GM23338 (cell line): Measurements from ENCODE around the gene TMUB1. TPM values are rescaled to one million over a fixed set of nuclear protein-coding genes. Genes with fewer than 3 reads are reported as not detected.

Experiments used
- ATAC-seq: fragments of 200-7000 bp; cut with Tn5 transposase; 3 replicates; pipeline ENCODE4 v1.9.1; 2020
- DNase-seq: peaks from one replicate; pipeline ENCODE4 v3.0.0-alpha.2; 2015; ENCODE audit warnings: low spot score
- H2AFZ ChIP-seq: fragments of 200-600 bp; sonication (generic); 2 replicates; pipeline ENCODE4 v1.8.0; 2016; ENCODE audit warnings: antibody characterized with exemption, mild to moderate bottlenecking, moderate library complexity
- H3F3A ChIP-seq: fragments of 200-600 bp; sonication (generic); replicated peaks from 2 replicates; pipeline ENCODE4 v1.8.0; 2017; ENCODE audit warnings: antibody characterized with exemption, mixed run types, low read depth
- H3K27ac ChIP-seq: fragments of 200-600 bp; sonication (generic); 2 replicates; pipeline ENCODE4 v1.6.1; 2016; ENCODE audit warnings: low read depth
- H3K27me3 ChIP-seq: fragments of 200-600 bp; sonication (generic); 2 replicates; pipeline ENCODE4 v1.8.0; 2016; ENCODE audit warnings: mild to moderate bottlenecking, mixed run types, moderate library complexity; ENCODE audit not compliant: insufficient read depth
- H3K36me3 ChIP-seq: fragments of 200-600 bp; sonication (generic); 2 replicates; pipeline ENCODE4 v1.8.0; 2016; ENCODE audit warnings: mild to moderate bottlenecking; ENCODE audit not compliant: insufficient read depth
- H3K4me1 ChIP-seq: fragments of 200-600 bp; sonication (generic); 2 replicates; pipeline ENCODE4 v1.8.0; 2016; ENCODE audit warnings: mild to moderate bottlenecking, moderate library complexity; ENCODE audit not compliant: insufficient read depth
- H3K4me2 ChIP-seq: fragments of 200-600 bp; sonication (generic); 2 replicates; pipeline ENCODE4 v1.7.1; 2017; ENCODE audit warnings: mixed run types
- H3K4me3 ChIP-seq: fragments of 200-600 bp; sonication (generic); 2 replicates; pipeline ENCODE4 v1.6.1; 2016; ENCODE audit warnings: mixed run types
- H3K79me2 ChIP-seq: fragments of 200-600 bp; sonication (generic); replicated peaks from 2 replicates; pipeline ENCODE4 v1.8.0; 2017; ENCODE audit warnings: mild to moderate bottlenecking; ENCODE audit not compliant: insufficient read depth
- H3K9me2 ChIP-seq: fragments of 200-600 bp; sonication (generic); 2 replicates; pipeline ENCODE4 v1.8.0; 2017; ENCODE audit not compliant: insufficient read depth
- H4K20me1 ChIP-seq: fragments of 200-600 bp; sonication (generic); replicated peaks from 2 replicates; pipeline ENCODE4 v1.8.0; 2017; ENCODE audit warnings: mild to moderate bottlenecking; ENCODE audit not compliant: insufficient read depth
- H3K27ac Mint-ChIP-seq: 2 replicates; pipeline ENCODE4 v1.8.0; 2020; ENCODE audit warnings: inconsistent platforms, mild to moderate bottlenecking, moderate library complexity, mixed read lengths
- H3K27me3 Mint-ChIP-seq: 3 replicates; pipeline ENCODE4 v1.8.0; 2022; ENCODE audit warnings: low read depth, mild to moderate bottlenecking, moderate library complexity, mixed read lengths, inconsistent platforms; ENCODE audit not compliant: insufficient read depth, poor library complexity
- H3K36me3 Mint-ChIP-seq: 3 replicates; pipeline ENCODE4 v1.8.0; 2021; ENCODE audit warnings: low read depth, mild to moderate bottlenecking, inconsistent platforms, moderate library complexity, mixed read lengths
- H3K4me1 Mint-ChIP-seq: 3 replicates; pipeline ENCODE4 v1.8.0; 2020; ENCODE audit warnings: mild to moderate bottlenecking, inconsistent platforms, mixed read lengths
- H3K4me3 Mint-ChIP-seq: 3 replicates; pipeline ENCODE4 v1.8.0; 2021; ENCODE audit warnings: moderate library complexity, mild to moderate bottlenecking, inconsistent platforms, mixed read lengths
- H3K9me3 Mint-ChIP-seq: 3 replicates; pipeline ENCODE4 v1.8.0; 2020; ENCODE audit warnings: moderate library complexity, mild to moderate bottlenecking, inconsistent platforms, mixed read lengths
- CREB1 ChIP-seq: fragments of 250-450 bp; sonication (Bioruptor Pico); IDR thresholded peaks from 2 replicates; pipeline ENCODE4 v1.5.0; 2020; ENCODE audit warnings: low read depth, mild to moderate bottlenecking, moderate library complexity
- EZH2 ChIP-seq: fragments of 200-600 bp; sonication (generic); IDR thresholded peaks from one replicate; pipeline ENCODE4 v1.8.0; 2017; ENCODE audit warnings: antibody characterized with exemption, mild to moderate bottlenecking, low read depth; ENCODE audit not compliant: unreplicated experiment
- EZH2phosphoT487 ChIP-seq: fragments of 200-600 bp; sonication (generic); IDR thresholded peaks from one replicate; pipeline ENCODE4 v1.8.1; 2018; ENCODE audit warnings: antibody characterized with exemption; ENCODE audit not compliant: unreplicated experiment
- JUNB ChIP-seq: IDR thresholded peaks from one replicate; pipeline ENCODE4 v1.6.1; 2016; ENCODE audit warnings: antibody characterized with exemption; ENCODE audit not compliant: unreplicated experiment
- NANOG ChIP-seq: IDR thresholded peaks from 2 replicates; pipeline ENCODE4 v1.6.1; 2016; ENCODE audit warnings: antibody characterized with exemption, borderline replicate concordance
- POLR2AphosphoS5 ChIP-seq: IDR thresholded peaks from 2 replicates; pipeline ENCODE4 v1.6.1; 2016; ENCODE audit warnings: antibody characterized with exemption, low read depth
- STAT1 ChIP-seq: IDR thresholded peaks from one replicate; pipeline ENCODE4 v1.6.1; 2016; ENCODE audit warnings: antibody characterized with exemption; ENCODE audit not compliant: unreplicated experiment
- ZNF114 ChIP-seq: fragments of 250-450 bp; sonication (Bioruptor Pico); IDR thresholded peaks from 2 replicates; pipeline ENCODE4 v1.5.0; 2020; ENCODE audit warnings: mild to moderate bottlenecking, moderate library complexity
- ZNF331 ChIP-seq: fragments of 250-450 bp; sonication (Bioruptor Pico); IDR thresholded peaks from 2 replicates; pipeline ENCODE4 v1.5.0; 2020; ENCODE audit warnings: low read depth, mild to moderate bottlenecking, moderate library complexity
- polyA plus RNA-seq: library from polyadenylated mRNA; unstranded; fragments of >200 nt; fragmentation: Nextera tagmentation; extraction: Ambion mirVana; gene quantifications from 2 replicates; pipeline ENCODE4 v1.2.1, GENCODE V29; 2016
- total RNA-seq: library from RNA; depleted of rRNA; stranded (reverse); fragments of >200 nt; shearing (Covaris generic); gene quantifications from 2 replicates; pipeline ENCODE4 v1.2.3, GENCODE V29; 2014
- TF ChIP-seq, protein P1 (sequence below): IDR thresholded peaks from one replicate; pipeline ENCODE4 v1.6.1; 2018; ENCODE audit warnings: antibody characterized with exemption; ENCODE audit not compliant: unreplicated experiment
- TF ChIP-seq, protein P2 (sequence below): IDR thresholded peaks from 2 replicates; pipeline ENCODE4 v1.6.1; 2016; ENCODE audit warnings: antibody characterized with exemption
- TF ChIP-seq, protein P3 (sequence below), 2 experiments: fragments of 200-600 bp in 1 of 2; sonication (generic) in 1 of 2; conservative IDR thresholded peaks; 2 replicates each; pipeline versions ENCODE4 v1.5.1 to v1.6.1; 2016 to 2017; ENCODE audit warnings: antibody characterized with exemption in 2 of 2, low read depth in 2 of 2, mild to moderate bottlenecking in 2 of 2, moderate library complexity in 1 of 2

The TMUB1 gene
- total and polyA plus RNA-seq, 2 experiments from 2014 or later = 47.6 to 61.1 TPM

DNA sequence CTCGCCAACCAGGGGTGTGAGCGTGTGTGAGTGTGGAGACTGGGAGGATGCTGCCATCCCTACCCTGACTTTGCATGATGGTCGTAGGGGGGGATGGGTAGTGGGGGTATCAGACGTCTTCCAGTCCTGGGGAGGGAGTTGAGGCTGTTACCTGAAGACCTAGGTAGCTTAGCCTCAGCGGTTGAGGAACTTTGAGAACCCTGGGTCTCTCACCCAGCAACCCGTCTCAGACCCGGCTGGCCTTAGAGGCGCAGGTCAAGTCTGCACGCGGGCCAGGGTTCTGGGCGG lies 21.2 kb downstream of the TMUB1 start:
- Mint-ChIP-seq H3K9me3 (no peaks in the 10 kb centered on the region), H3K36me3 (peaks cover 18% of the 10 kb centered on the region), H3K4me1 (peaks cover 36% of the 10 kb centered on the region), H3K27me3 (peaks cover 37% of the 10 kb centered on the region), H3K27ac (no peak overlapping the region), H3K4me3 (peak overlapping the region; percentile 86)
- ATAC-seq (peak; percentile 23; the same call in 2 of the 3 replicates), DNase-seq (no peak)
- Histone ChIP-seq H3K79me2 (peaks cover 11% of the 10 kb centered on the region), H4K20me1 (no peaks in the 10 kb centered on the region; the same call in 1 of the 2 replicates), H3K4me1 (peaks cover 30% of the 10 kb centered on the region), H3K9me2 (no peaks in the 10 kb centered on the region), H3K27ac (no peak overlapping the region), H3K4me3 (peak overlapping the region; percentile 99), H2AFZ (no peak overlapping the region), H3K4me2 (peak overlapping the region; percentile 95), H3K36me3 (peaks cover 10% of the 10 kb centered on the region), H3F3A (peaks cover 10% of the 10 kb centered on the region), H3K27me3 (peaks cover 22% of the 10 kb centered on the region)
- no peak for TF ChIP-seq ZNF331
- peak; percentile 42; the same call in 1 of the 2 replicates for TF ChIP-seq POLR2AphosphoS5
- TF ChIP-seq JUNB = no peak
- TF ChIP-seq EZH2phosphoT487 = no peak
- TF ChIP-seq, protein P1, sequence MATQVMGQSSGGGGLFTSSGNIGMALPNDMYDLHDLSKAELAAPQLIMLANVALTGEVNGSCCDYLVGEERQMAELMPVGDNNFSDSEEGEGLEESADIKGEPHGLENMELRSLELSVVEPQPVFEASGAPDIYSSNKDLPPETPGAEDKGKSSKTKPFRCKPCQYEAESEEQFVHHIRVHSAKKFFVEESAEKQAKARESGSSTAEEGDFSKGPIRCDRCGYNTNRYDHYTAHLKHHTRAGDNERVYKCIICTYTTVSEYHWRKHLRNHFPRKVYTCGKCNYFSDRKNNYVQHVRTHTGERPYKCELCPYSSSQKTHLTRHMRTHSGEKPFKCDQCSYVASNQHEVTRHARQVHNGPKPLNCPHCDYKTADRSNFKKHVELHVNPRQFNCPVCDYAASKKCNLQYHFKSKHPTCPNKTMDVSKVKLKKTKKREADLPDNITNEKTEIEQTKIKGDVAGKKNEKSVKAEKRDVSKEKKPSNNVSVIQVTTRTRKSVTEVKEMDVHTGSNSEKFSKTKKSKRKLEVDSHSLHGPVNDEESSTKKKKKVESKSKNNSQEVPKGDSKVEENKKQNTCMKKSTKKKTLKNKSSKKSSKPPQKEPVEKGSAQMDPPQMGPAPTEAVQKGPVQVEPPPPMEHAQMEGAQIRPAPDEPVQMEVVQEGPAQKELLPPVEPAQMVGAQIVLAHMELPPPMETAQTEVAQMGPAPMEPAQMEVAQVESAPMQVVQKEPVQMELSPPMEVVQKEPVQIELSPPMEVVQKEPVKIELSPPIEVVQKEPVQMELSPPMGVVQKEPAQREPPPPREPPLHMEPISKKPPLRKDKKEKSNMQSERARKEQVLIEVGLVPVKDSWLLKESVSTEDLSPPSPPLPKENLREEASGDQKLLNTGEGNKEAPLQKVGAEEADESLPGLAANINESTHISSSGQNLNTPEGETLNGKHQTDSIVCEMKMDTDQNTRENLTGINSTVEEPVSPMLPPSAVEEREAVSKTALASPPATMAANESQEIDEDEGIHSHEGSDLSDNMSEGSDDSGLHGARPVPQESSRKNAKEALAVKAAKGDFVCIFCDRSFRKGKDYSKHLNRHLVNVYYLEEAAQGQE = no peak
- no peak for TF ChIP-seq STAT1
- TF ChIP-seq EZH2 = no peak
- TF ChIP-seq, protein P2, sequence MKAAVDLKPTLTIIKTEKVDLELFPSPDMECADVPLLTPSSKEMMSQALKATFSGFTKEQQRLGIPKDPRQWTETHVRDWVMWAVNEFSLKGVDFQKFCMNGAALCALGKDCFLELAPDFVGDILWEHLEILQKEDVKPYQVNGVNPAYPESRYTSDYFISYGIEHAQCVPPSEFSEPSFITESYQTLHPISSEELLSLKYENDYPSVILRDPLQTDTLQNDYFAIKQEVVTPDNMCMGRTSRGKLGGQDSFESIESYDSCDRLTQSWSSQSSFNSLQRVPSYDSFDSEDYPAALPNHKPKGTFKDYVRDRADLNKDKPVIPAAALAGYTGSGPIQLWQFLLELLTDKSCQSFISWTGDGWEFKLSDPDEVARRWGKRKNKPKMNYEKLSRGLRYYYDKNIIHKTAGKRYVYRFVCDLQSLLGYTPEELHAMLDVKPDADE = 0 out of 2 replicates have a peak, but pooled peaks have one; percentile 12
- TF ChIP-seq, protein P3, sequence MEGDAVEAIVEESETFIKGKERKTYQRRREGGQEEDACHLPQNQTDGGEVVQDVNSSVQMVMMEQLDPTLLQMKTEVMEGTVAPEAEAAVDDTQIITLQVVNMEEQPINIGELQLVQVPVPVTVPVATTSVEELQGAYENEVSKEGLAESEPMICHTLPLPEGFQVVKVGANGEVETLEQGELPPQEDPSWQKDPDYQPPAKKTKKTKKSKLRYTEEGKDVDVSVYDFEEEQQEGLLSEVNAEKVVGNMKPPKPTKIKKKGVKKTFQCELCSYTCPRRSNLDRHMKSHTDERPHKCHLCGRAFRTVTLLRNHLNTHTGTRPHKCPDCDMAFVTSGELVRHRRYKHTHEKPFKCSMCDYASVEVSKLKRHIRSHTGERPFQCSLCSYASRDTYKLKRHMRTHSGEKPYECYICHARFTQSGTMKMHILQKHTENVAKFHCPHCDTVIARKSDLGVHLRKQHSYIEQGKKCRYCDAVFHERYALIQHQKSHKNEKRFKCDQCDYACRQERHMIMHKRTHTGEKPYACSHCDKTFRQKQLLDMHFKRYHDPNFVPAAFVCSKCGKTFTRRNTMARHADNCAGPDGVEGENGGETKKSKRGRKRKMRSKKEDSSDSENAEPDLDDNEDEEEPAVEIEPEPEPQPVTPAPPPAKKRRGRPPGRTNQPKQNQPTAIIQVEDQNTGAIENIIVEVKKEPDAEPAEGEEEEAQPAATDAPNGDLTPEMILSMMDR (conservative IDR thresholded peaks at IDR 0.05; ENCODE audit: low read depth in 2 of 2) = no peak
- no peak for TF ChIP-seq NANOG
- TF ChIP-seq CREB1 (CRISPR knock-in tag) = no peak
- TF ChIP-seq ZNF114 = no peak
